ENCODE results near the gene APLF.

DNA sequence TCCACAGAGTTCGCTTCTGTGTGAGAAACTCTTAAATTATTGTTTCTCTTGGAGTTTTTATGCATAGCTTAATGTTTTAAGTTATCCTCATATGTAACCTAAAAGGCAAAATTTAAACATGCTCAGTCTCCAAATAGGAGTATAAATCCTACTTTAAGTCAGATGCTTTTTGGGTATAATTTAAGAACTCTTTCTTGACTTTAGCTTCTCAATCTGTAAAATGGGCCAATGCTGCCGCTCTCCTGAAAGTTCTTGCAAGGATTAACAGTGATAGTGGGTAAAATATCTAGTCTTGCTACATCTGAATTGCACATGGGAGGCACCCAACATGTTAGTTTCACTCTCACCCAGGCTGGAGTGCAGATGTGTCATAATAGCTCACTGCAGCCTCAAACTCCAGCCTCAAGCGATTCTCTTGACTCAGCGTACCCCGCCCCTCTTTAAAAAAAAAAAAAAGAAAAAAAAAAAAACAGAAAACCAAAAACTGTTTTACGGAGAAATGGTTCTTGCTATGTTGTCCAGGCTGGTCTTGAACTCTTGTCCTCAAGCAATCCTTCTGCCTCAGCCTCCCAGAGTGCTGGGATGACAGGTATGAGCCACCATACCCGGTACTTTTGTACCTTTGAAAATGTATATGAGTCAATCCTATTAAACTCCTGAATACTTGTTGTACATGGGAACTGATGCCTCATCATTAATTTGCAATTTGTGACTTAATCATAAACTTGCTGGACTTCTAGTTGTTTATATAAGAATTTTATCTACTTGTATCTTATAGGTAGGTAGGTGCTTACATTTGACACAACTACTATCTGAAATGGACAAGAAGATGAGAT is 2.1 kb upstream of the APLF start:
- TF ChIP-seq, protein P1, sequence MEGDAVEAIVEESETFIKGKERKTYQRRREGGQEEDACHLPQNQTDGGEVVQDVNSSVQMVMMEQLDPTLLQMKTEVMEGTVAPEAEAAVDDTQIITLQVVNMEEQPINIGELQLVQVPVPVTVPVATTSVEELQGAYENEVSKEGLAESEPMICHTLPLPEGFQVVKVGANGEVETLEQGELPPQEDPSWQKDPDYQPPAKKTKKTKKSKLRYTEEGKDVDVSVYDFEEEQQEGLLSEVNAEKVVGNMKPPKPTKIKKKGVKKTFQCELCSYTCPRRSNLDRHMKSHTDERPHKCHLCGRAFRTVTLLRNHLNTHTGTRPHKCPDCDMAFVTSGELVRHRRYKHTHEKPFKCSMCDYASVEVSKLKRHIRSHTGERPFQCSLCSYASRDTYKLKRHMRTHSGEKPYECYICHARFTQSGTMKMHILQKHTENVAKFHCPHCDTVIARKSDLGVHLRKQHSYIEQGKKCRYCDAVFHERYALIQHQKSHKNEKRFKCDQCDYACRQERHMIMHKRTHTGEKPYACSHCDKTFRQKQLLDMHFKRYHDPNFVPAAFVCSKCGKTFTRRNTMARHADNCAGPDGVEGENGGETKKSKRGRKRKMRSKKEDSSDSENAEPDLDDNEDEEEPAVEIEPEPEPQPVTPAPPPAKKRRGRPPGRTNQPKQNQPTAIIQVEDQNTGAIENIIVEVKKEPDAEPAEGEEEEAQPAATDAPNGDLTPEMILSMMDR (IDR thresholded peaks at IDR 0.05), result no peak
- TF ChIP-seq POLR2A (IDR thresholded peaks at IDR 0.05), result no peak
